SK-N-SH treated with all-trans-retinoic acid at 6 μM for 48 hours (cell line): ENCODE measurements around the gene ZCCHC7.

ENCODE experiments used
- ESRRG ChIP-seq: fragments of 250-450 bp; sonication (Bioruptor Pico); IDR thresholded peaks from 2 replicates; pipeline ENCODE4 v1.6.1; 2021; ENCODE audit warnings: mild to moderate bottlenecking
- TSHZ2 ChIP-seq: fragments of 250-450 bp; sonication (Bioruptor Pico); IDR thresholded peaks from 2 replicates; pipeline ENCODE4 v1.5.0; 2020; ENCODE audit warnings: mild to moderate bottlenecking, moderate library complexity
- ZC3H10 ChIP-seq: fragments of 250-450 bp; sonication (Bioruptor Pico); IDR thresholded peaks from 2 replicates; pipeline ENCODE4 v1.5.1; 2021; ENCODE audit warnings: mild to moderate bottlenecking, moderate library complexity
- ZFP30 ChIP-seq: fragments of 450-650 bp; formaldehyde crosslinking; IDR thresholded peaks from 2 replicates; pipeline ENCODE4 v1.5.0; 2022; ENCODE audit warnings: mild to moderate bottlenecking, moderate library complexity
- TF ChIP-seq, protein P1 (sequence below): fragments of 250-450 bp; sonication (Bioruptor Pico); IDR thresholded peaks from 2 replicates; pipeline ENCODE4 v1.5.1; 2020; ENCODE audit warnings: low read depth, mild to moderate bottlenecking, moderate library complexity

- TF ChIP-seq ZC3H10 (no peak), TSHZ2 (CRISPR knock-in tag) (no peak), ZFP30 (CRISPR knock-in tag) (no peak), ESRRG (no peak)
- TF ChIP-seq, protein P1, sequence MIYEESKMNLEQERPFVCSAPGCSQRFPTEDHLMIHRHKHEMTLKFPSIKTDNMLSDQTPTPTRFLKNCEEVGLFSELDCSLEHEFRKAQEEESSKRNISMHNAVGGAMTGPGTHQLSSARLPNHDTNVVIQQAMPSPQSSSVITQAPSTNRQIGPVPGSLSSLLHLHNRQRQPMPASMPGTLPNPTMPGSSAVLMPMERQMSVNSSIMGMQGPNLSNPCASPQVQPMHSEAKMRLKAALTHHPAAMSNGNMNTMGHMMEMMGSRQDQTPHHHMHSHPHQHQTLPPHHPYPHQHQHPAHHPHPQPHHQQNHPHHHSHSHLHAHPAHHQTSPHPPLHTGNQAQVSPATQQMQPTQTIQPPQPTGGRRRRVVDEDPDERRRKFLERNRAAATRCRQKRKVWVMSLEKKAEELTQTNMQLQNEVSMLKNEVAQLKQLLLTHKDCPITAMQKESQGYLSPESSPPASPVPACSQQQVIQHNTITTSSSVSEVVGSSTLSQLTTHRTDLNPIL: no peak
Measured at GRCh38 chr9:37119360-37119759, 1.0 kb upstream of the ZCCHC7 start.
